Stimulated activated CD4-positive, alpha-beta T cell treated with anti-CD3 and anti-CD28 coated beads, Interleukin-1b, Interleukin-23, amount 100 ng/mL, for 4 hours (primary cell): ENCODE data around the gene SHH.

Source experiments
- DNase-seq, 2 donors: peaks; one replicate each; pipeline ENCODE4 v3.0.0-alpha.2; 2020; ENCODE audit warnings: low read depth in 2 of 2

The SHH gene

GRCh38 chr7:155811895-155812761, at the start of gene SHH:
Gene SHH, minus strand, starts transcription at chr7:155812463. Its CDS starts 341 bp downstream, at chr7:155812122.
- no peak for DNase-seq

GRCh38 chr7:155861480-155861868, 49.2 kb upstream of the SHH start:
- no peak for DNase-seq

GRCh38 chr7:155860840-155861479, 48.7 kb upstream of the SHH start:
- no peak for DNase-seq

- DNase-seq, result no peak
Observed at GRCh38 chr7:155860461-155860839, 48.2 kb upstream of the SHH start.

- DNase-seq, result no peak
Observed at GRCh38 chr7:155858521-155859061, 46.3 kb upstream of the SHH start.

GRCh38 chr7:155857141-155857540, 44.9 kb upstream of the SHH start:
- no peak for DNase-seq

GRCh38 chr7:155856656-155857055, 44.4 kb upstream of the SHH start:
- no peak for DNase-seq

- no peak for DNase-seq
Observed at GRCh38 chr7:155852426-155853301, 40.4 kb upstream of the SHH start.

GRCh38 chr7:155851892-155852291, 39.6 kb upstream of the SHH start:
- no peak for DNase-seq

- no peak for DNase-seq
Observed at GRCh38 chr7:155850766-155851678, 38.8 kb upstream of the SHH start.

GRCh38 chr7:155850001-155850436, 37.8 kb upstream of the SHH start:
- DNase-seq, result no peak

GRCh38 chr7:155848691-155849669, 36.7 kb upstream of the SHH start:
- DNase-seq, result no peak

- no peak for DNase-seq
Observed at GRCh38 chr7:155847821-155848435, 35.7 kb upstream of the SHH start.

- no peak for DNase-seq
Observed at GRCh38 chr7:155846936-155847335, 34.7 kb upstream of the SHH start.

- no peak for DNase-seq
Observed at GRCh38 chr7:155846156-155846555, 33.9 kb upstream of the SHH start.

GRCh38 chr7:155845226-155845625, 33.0 kb upstream of the SHH start:
- no peak for DNase-seq

- no peak for DNase-seq
Observed at GRCh38 chr7:155844526-155844925, 32.3 kb upstream of the SHH start.

GRCh38 chr7:155844019-155844453, 31.8 kb upstream of the SHH start:
- DNase-seq, result no peak

GRCh38 chr7:155843426-155844018, 31.3 kb upstream of the SHH start:
- no peak for DNase-seq
